GM23338 (cell line): ENCODE results near the gene PRKD3. TPM values are rescaled to one million over a fixed set of nuclear protein-coding genes. Genes with fewer than 3 reads are reported as not detected.

Experiments used
- ATAC-seq: fragments of 200-7000 bp; cut with Tn5 transposase; 3 replicates; pipeline ENCODE4 v1.9.1; 2020
- DNase-seq: peaks from one replicate; pipeline ENCODE4 v3.0.0-alpha.2; 2015; ENCODE audit warnings: low spot score
- H2AFZ ChIP-seq: fragments of 200-600 bp; sonication (generic); 2 replicates; pipeline ENCODE4 v1.8.0; 2016; ENCODE audit warnings: antibody characterized with exemption, mild to moderate bottlenecking, moderate library complexity
- H3F3A ChIP-seq: fragments of 200-600 bp; sonication (generic); replicated peaks from 2 replicates; pipeline ENCODE4 v1.8.0; 2017; ENCODE audit warnings: antibody characterized with exemption, mixed run types, low read depth
- H3K27ac ChIP-seq: fragments of 200-600 bp; sonication (generic); 2 replicates; pipeline ENCODE4 v1.6.1; 2016; ENCODE audit warnings: low read depth
- H3K27me3 ChIP-seq: fragments of 200-600 bp; sonication (generic); 2 replicates; pipeline ENCODE4 v1.8.0; 2016; ENCODE audit warnings: mild to moderate bottlenecking, mixed run types, moderate library complexity; ENCODE audit not compliant: insufficient read depth
- H3K36me3 ChIP-seq: fragments of 200-600 bp; sonication (generic); 2 replicates; pipeline ENCODE4 v1.8.0; 2016; ENCODE audit warnings: mild to moderate bottlenecking; ENCODE audit not compliant: insufficient read depth
- H3K4me1 ChIP-seq: fragments of 200-600 bp; sonication (generic); 2 replicates; pipeline ENCODE4 v1.8.0; 2016; ENCODE audit warnings: mild to moderate bottlenecking, moderate library complexity; ENCODE audit not compliant: insufficient read depth
- H3K4me2 ChIP-seq: fragments of 200-600 bp; sonication (generic); 2 replicates; pipeline ENCODE4 v1.7.1; 2017; ENCODE audit warnings: mixed run types
- H3K4me3 ChIP-seq: fragments of 200-600 bp; sonication (generic); 2 replicates; pipeline ENCODE4 v1.6.1; 2016; ENCODE audit warnings: mixed run types
- H3K79me2 ChIP-seq: fragments of 200-600 bp; sonication (generic); replicated peaks from 2 replicates; pipeline ENCODE4 v1.8.0; 2017; ENCODE audit warnings: mild to moderate bottlenecking; ENCODE audit not compliant: insufficient read depth
- H3K9me2 ChIP-seq: fragments of 200-600 bp; sonication (generic); 2 replicates; pipeline ENCODE4 v1.8.0; 2017; ENCODE audit not compliant: insufficient read depth
- H4K20me1 ChIP-seq: fragments of 200-600 bp; sonication (generic); replicated peaks from 2 replicates; pipeline ENCODE4 v1.8.0; 2017; ENCODE audit warnings: mild to moderate bottlenecking; ENCODE audit not compliant: insufficient read depth
- H3K27ac Mint-ChIP-seq: 2 replicates; pipeline ENCODE4 v1.8.0; 2020; ENCODE audit warnings: inconsistent platforms, mild to moderate bottlenecking, moderate library complexity, mixed read lengths
- H3K27me3 Mint-ChIP-seq: 3 replicates; pipeline ENCODE4 v1.8.0; 2022; ENCODE audit warnings: low read depth, mild to moderate bottlenecking, moderate library complexity, mixed read lengths, inconsistent platforms; ENCODE audit not compliant: insufficient read depth, poor library complexity
- H3K36me3 Mint-ChIP-seq: 3 replicates; pipeline ENCODE4 v1.8.0; 2021; ENCODE audit warnings: low read depth, mild to moderate bottlenecking, inconsistent platforms, moderate library complexity, mixed read lengths
- H3K4me1 Mint-ChIP-seq: 3 replicates; pipeline ENCODE4 v1.8.0; 2020; ENCODE audit warnings: mild to moderate bottlenecking, inconsistent platforms, mixed read lengths
- H3K4me3 Mint-ChIP-seq: 3 replicates; pipeline ENCODE4 v1.8.0; 2021; ENCODE audit warnings: moderate library complexity, mild to moderate bottlenecking, inconsistent platforms, mixed read lengths
- H3K9me3 Mint-ChIP-seq: 3 replicates; pipeline ENCODE4 v1.8.0; 2020; ENCODE audit warnings: moderate library complexity, mild to moderate bottlenecking, inconsistent platforms, mixed read lengths
- CREB1 ChIP-seq: fragments of 250-450 bp; sonication (Bioruptor Pico); IDR thresholded peaks from 2 replicates; pipeline ENCODE4 v1.5.0; 2020; ENCODE audit warnings: low read depth, mild to moderate bottlenecking, moderate library complexity
- CTCF ChIP-seq, 2 experiments: fragments of 200-600 bp in 1 of 2; sonication (generic) in 1 of 2; conservative IDR thresholded peaks; 2 replicates each; pipeline versions ENCODE4 v1.5.1 to v1.6.1; 2016 to 2017; ENCODE audit warnings: antibody characterized with exemption in 2 of 2, low read depth in 2 of 2, mild to moderate bottlenecking in 2 of 2, moderate library complexity in 1 of 2
- ETS1 ChIP-seq: IDR thresholded peaks from 2 replicates; pipeline ENCODE4 v1.6.1; 2016; ENCODE audit warnings: antibody characterized with exemption
- EZH2 ChIP-seq: fragments of 200-600 bp; sonication (generic); IDR thresholded peaks from one replicate; pipeline ENCODE4 v1.8.0; 2017; ENCODE audit warnings: antibody characterized with exemption, mild to moderate bottlenecking, low read depth; ENCODE audit not compliant: unreplicated experiment
- EZH2phosphoT487 ChIP-seq: fragments of 200-600 bp; sonication (generic); IDR thresholded peaks from one replicate; pipeline ENCODE4 v1.8.1; 2018; ENCODE audit warnings: antibody characterized with exemption; ENCODE audit not compliant: unreplicated experiment
- NANOG ChIP-seq: IDR thresholded peaks from 2 replicates; pipeline ENCODE4 v1.6.1; 2016; ENCODE audit warnings: antibody characterized with exemption, borderline replicate concordance
- POLR2AphosphoS5 ChIP-seq: IDR thresholded peaks from 2 replicates; pipeline ENCODE4 v1.6.1; 2016; ENCODE audit warnings: antibody characterized with exemption, low read depth
- REST ChIP-seq: IDR thresholded peaks from one replicate; pipeline ENCODE4 v1.6.1; 2018; ENCODE audit warnings: antibody characterized with exemption; ENCODE audit not compliant: unreplicated experiment
- STAT1 ChIP-seq: IDR thresholded peaks from one replicate; pipeline ENCODE4 v1.6.1; 2016; ENCODE audit warnings: antibody characterized with exemption; ENCODE audit not compliant: unreplicated experiment
- ZNF114 ChIP-seq: fragments of 250-450 bp; sonication (Bioruptor Pico); IDR thresholded peaks from 2 replicates; pipeline ENCODE4 v1.5.0; 2020; ENCODE audit warnings: mild to moderate bottlenecking, moderate library complexity
- ZNF331 ChIP-seq: fragments of 250-450 bp; sonication (Bioruptor Pico); IDR thresholded peaks from 2 replicates; pipeline ENCODE4 v1.5.0; 2020; ENCODE audit warnings: low read depth, mild to moderate bottlenecking, moderate library complexity
- ZNF462 ChIP-seq: fragments of 250-450 bp; sonication (Bioruptor Pico); IDR thresholded peaks from 2 replicates; pipeline ENCODE4 v1.5.0; 2020; ENCODE audit warnings: mild to moderate bottlenecking, moderate library complexity
- polyA plus RNA-seq: library from polyadenylated mRNA; unstranded; fragments of >200 nt; fragmentation: Nextera tagmentation; extraction: Ambion mirVana; gene quantifications from 2 replicates; pipeline ENCODE4 v1.2.1, GENCODE V29; 2016
- total RNA-seq: library from RNA; depleted of rRNA; stranded (reverse); fragments of >200 nt; shearing (Covaris generic); gene quantifications from 2 replicates; pipeline ENCODE4 v1.2.3, GENCODE V29; 2014

The PRKD3 gene
- total and polyA plus RNA-seq, 2 experiments from 2014 or later = 59.7 to 77.0 TPM

GRCh38 chr2:37306024-37306423, 18.6 kb downstream of the PRKD3 start (continued):
- TF ChIP-seq ZNF462 (CRISPR knock-in tag) (no peak), NANOG (no peak), POLR2AphosphoS5 (no peak), ZNF114 (CRISPR knock-in tag) (no peak)

GRCh38 chr2:37302701-37303252, 21.9 kb downstream of the PRKD3 start:
- no peaks in the 10 kb centered on the region for H3K9me2 ChIP-seq
- no peaks in the 10 kb centered on the region for H3F3A ChIP-seq
- Mint-ChIP-seq H3K4me1 (peaks cover 11% of the 10 kb centered on the region), H3K4me3 (no peak overlapping the region), H3K27ac (no peak overlapping the region), H3K27me3 (no peaks in the 10 kb centered on the region), H3K36me3 (peaks cover 23% of the 10 kb centered on the region), H3K9me3 (peaks cover 15% of the 10 kb centered on the region)
- peaks cover 100% of the 10 kb centered on the region for H3K79me2 ChIP-seq
- H2AFZ ChIP-seq = no peak overlapping the region
- no peaks in the 10 kb centered on the region for H3K36me3 ChIP-seq
- no peak overlapping the region for H3K27ac ChIP-seq
- DNase-seq = no peak
- no peak for ATAC-seq
- H3K4me3 ChIP-seq = no peak overlapping the region
- no peaks in the 10 kb centered on the region for H3K27me3 ChIP-seq
- H3K4me1 ChIP-seq = no peaks in the 10 kb centered on the region
- H4K20me1 ChIP-seq = peaks cover 19% of the 10 kb centered on the region
- no peak overlapping the region for H3K4me2 ChIP-seq
- TF ChIP-seq STAT1 (no peak), ZNF331 (CRISPR knock-in tag) (no peak), REST (no peak), EZH2phosphoT487 (no peak), CREB1 (CRISPR knock-in tag) (no peak), POLR2AphosphoS5 (no peak), NANOG (no peak), EZH2 (no peak), ETS1 (no peak), ZNF114 (CRISPR knock-in tag) (no peak), CTCF (conservative IDR thresholded peaks at IDR 0.05; ENCODE audit: low read depth in 2 of 2) (no peak)
